A549 (cell line): ENCODE data around the gene MYH11.

Experiments
- CBX8 ChIP-seq: fragments of 200-600 bp; sonication (generic); IDR thresholded peaks from 2 replicates; pipeline ENCODE4 v1.6.1; 2016
- ESRRA ChIP-seq: fragments of 150-350 bp; IDR thresholded peaks from 2 replicates; pipeline ENCODE4 v1.6.1; 2014; ENCODE audit warnings: mild to moderate bottlenecking, low read length, borderline replicate concordance
- GATA3 ChIP-seq: IDR thresholded peaks from 2 replicates; pipeline ENCODE4 v1.6.1; 2012; ENCODE audit warnings: borderline replicate concordance
- MAZ ChIP-seq: fragments of 150-350 bp; IDR thresholded peaks from 2 replicates; pipeline ENCODE4 v1.6.1; 2014; ENCODE audit warnings: antibody characterized with exemption, low read depth, low read length, borderline replicate concordance
- NR3C1 ChIP-seq: fragments of >200 bp; sonication (Bioruptor Twin); formaldehyde crosslinking; IDR thresholded peaks from 3 replicates; pipeline ENCODE4 v1.6.1; 2017
- POLR2A ChIP-seq: IDR thresholded peaks from 2 replicates; pipeline ENCODE4 v1.6.1; 2012; ENCODE audit warnings: mild to moderate bottlenecking, low read length
- TF ChIP-seq, protein P1 (sequence below): fragments of >200 bp; sonication (Bioruptor Twin); formaldehyde crosslinking; IDR thresholded peaks from 3 replicates; pipeline ENCODE4 v1.5.1; 2016
- TF ChIP-seq, protein P2 (sequence below): IDR thresholded peaks from 2 replicates; pipeline ENCODE4 v1.6.1; 2012

DNA sequence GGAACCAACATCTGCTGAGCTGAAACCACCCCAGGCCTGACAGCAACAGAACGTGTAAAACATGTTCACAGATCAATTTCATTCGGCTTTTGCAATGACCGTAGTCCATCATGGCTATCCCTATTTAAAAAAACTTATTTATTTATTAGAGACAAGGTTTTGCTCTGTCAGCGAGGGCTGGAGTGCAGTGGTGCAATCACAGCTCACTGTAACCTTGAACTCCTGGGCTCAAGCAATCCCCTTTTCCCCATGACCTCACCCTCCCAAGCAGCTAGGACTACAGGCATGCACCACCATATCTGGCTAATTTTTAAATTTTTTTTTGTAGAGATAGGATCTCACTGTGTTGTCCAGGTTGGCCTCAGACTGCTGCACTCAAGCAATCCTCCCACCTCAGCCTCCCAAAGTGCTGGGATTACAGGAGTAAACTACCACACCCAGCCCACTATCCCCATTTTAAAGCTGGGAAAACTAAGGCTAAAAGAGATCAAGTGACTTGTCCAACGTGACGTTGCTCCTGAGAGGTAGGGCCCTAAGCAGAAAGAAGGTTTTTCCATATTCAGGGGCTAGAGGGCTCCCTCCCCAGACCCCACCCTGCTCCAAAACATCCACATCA lies 77.7 kb downstream of the MYH11 start:
- TF ChIP-seq MAZ, result no peak
- TF ChIP-seq, protein P1, sequence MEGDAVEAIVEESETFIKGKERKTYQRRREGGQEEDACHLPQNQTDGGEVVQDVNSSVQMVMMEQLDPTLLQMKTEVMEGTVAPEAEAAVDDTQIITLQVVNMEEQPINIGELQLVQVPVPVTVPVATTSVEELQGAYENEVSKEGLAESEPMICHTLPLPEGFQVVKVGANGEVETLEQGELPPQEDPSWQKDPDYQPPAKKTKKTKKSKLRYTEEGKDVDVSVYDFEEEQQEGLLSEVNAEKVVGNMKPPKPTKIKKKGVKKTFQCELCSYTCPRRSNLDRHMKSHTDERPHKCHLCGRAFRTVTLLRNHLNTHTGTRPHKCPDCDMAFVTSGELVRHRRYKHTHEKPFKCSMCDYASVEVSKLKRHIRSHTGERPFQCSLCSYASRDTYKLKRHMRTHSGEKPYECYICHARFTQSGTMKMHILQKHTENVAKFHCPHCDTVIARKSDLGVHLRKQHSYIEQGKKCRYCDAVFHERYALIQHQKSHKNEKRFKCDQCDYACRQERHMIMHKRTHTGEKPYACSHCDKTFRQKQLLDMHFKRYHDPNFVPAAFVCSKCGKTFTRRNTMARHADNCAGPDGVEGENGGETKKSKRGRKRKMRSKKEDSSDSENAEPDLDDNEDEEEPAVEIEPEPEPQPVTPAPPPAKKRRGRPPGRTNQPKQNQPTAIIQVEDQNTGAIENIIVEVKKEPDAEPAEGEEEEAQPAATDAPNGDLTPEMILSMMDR, result no peak
- no peak for TF ChIP-seq ESRRA
- no peak for TF ChIP-seq CBX8
- no peak for TF ChIP-seq GATA3
- TF ChIP-seq, protein P2, sequence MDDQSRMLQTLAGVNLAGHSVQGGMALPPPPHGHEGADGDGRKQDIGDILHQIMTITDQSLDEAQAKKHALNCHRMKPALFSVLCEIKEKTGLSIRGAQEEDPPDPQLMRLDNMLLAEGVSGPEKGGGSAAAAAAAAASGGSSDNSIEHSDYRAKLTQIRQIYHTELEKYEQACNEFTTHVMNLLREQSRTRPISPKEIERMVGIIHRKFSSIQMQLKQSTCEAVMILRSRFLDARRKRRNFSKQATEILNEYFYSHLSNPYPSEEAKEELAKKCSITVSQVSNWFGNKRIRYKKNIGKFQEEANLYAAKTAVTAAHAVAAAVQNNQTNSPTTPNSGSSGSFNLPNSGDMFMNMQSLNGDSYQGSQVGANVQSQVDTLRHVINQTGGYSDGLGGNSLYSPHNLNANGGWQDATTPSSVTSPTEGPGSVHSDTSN, result no peak
- no peak for TF ChIP-seq NR3C1
- TF ChIP-seq POLR2A, result no peak
